ENCODE results near the gene MAK. TPM values are rescaled to one million over a fixed set of nuclear protein-coding genes. Genes with fewer than 3 reads are reported as not detected.
A peak's percentile ranks its signal among the peaks of the same experiment; 100 is the strongest.
"Not testable (repeated sequence)": the region's sequence is repeated elsewhere in the genome, so short reads cannot be mapped to it uniquely, and the experiment has no call there.

The MAK gene
- total and polyA plus RNA-seq, 2 of the 13 experiments (the other 11 are each of a cell fraction or from before 2014, with no cell fraction given): 0.04 TPM; not detected in 1

GRCh38 chr6:10720960-10721849, 117.1 kb downstream of the MAK start (continued):
- TF ChIP-seq, protein P1, sequence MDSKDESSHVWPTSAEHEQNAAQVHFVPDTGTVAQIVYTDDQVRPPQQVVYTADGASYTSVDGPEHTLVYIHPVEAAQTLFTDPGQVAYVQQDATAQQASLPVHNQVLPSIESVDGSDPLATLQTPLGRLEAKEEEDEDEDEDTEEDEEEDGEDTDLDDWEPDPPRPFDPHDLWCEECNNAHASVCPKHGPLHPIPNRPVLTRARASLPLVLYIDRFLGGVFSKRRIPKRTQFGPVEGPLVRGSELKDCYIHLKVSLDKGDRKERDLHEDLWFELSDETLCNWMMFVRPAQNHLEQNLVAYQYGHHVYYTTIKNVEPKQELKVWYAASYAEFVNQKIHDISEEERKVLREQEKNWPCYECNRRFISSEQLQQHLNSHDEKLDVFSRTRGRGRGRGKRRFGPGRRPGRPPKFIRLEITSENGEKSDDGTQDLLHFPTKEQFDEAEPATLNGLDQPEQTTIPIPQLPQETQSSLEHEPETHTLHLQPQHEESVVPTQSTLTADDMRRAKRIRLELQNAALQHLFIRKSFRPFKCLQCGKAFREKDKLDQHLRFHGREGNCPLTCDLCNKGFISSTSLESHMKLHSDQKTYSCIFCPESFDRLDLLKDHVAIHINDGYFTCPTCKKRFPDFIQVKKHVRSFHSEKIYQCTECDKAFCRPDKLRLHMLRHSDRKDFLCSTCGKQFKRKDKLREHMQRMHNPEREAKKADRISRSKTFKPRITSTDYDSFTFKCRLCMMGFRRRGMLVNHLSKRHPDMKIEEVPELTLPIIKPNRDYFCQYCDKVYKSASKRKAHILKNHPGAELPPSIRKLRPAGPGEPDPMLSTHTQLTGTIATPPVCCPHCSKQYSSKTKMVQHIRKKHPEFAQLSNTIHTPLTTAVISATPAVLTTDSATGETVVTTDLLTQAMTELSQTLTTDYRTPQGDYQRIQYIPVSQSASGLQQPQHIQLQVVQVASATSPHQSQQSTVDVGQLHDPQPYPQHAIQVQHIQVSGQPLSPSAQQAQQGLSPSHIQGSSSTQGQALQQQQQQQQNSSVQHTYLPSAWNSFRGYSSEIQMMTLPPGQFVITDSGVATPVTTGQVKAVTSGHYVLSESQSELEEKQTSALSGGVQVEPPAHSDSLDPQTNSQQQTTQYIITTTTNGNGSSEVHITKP (CRISPR knock-in tag; IDR thresholded peaks at IDR 0.05; ENCODE audit: low read depth): peak; percentile 46
- TF ChIP-seq SNAPC5 (CRISPR knock-in tag; IDR thresholded peaks at IDR 0.05; ENCODE audit: borderline replicate concordance) (0 out of 2 replicates have a peak, but pooled peaks have one; percentile 57), ZNF772 (CRISPR knock-in tag; IDR thresholded peaks at IDR 0.05) (peak; percentile 46; the same call in 1 of the 2 replicates), ESRRA (CRISPR knock-in tag; IDR thresholded peaks at IDR 0.05; ENCODE audit: low read depth) (peak; percentile 56; the same call in 1 of the 2 replicates), ATF7 (CRISPR knock-in tag; IDR thresholded peaks at IDR 0.05) (peak; percentile 45; the same call in 1 of the 2 replicates), SIX4 (CRISPR knock-in tag; IDR thresholded peaks at IDR 0.05) (peak; percentile 9; the same call in 1 of the 2 replicates), KLF12 (CRISPR knock-in tag; IDR thresholded peaks at IDR 0.05; ENCODE audit: borderline replicate concordance) (peak; percentile 31), NR2F6 (CRISPR knock-in tag; IDR thresholded peaks at IDR 0.05) (0 out of 2 replicates have a peak, but pooled peaks have one; percentile 40), ZBTB34 (CRISPR knock-in tag; IDR thresholded peaks at IDR 0.05) (peak; percentile 34), ZNF263 (CRISPR knock-in tag; IDR thresholded peaks at IDR 0.05) (peak; percentile 8; the same call in 1 of the 2 replicates), POLR2AphosphoS5 (IDR thresholded peaks at IDR 0.05; ENCODE audit: low read depth, low read length) (peak; percentile 90), FOXJ3 (CRISPR knock-in tag; IDR thresholded peaks at IDR 0.05; ENCODE audit: borderline replicate concordance) (peak; percentile 69; the same call in 1 of the 2 replicates), TGIF2 (CRISPR knock-in tag; IDR thresholded peaks at IDR 0.05) (0 out of 2 replicates have a peak, but pooled peaks have one; percentile 17), MXD4 (CRISPR knock-in tag; IDR thresholded peaks at IDR 0.05) (peak; percentile 30; the same call in 1 of the 2 replicates), GFI1 (CRISPR knock-in tag; IDR thresholded peaks at IDR 0.05; ENCODE audit: borderline replicate concordance) (peak; percentile 56; the same call in 1 of the 2 replicates), GTF3A (CRISPR knock-in tag; conservative IDR thresholded peaks at IDR 0.05) (0 out of 2 replicates have a peak, but pooled peaks have one; percentile 24)
- TF ChIP-seq ATF7, NR2F6 (IDR thresholded peaks at IDR 0.05): not testable (repeated sequence)
- TF ChIP-seq, protein P2, sequence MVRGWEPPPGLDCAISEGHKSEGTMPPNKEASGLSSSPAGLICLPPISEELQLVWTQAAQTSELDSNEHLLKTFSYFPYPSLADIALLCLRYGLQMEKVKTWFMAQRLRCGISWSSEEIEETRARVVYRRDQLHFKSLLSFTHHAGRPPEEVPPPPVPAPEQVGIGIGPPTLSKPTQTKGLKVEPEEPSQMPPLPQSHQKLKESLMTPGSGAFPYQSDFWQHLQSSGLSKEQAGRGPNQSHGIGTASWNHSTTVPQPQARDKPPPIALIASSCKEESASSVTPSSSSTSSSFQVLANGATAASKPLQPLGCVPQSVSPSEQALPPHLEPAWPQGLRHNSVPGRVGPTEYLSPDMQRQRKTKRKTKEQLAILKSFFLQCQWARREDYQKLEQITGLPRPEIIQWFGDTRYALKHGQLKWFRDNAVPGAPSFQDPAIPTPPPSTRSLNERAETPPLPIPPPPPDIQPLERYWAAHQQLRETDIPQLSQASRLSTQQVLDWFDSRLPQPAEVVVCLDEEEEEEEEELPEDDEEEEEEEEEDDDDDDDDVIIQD (CRISPR knock-in tag; IDR thresholded peaks at IDR 0.05; ENCODE audit: low read depth): peak; percentile 90
- TF ChIP-seq, protein P3, sequence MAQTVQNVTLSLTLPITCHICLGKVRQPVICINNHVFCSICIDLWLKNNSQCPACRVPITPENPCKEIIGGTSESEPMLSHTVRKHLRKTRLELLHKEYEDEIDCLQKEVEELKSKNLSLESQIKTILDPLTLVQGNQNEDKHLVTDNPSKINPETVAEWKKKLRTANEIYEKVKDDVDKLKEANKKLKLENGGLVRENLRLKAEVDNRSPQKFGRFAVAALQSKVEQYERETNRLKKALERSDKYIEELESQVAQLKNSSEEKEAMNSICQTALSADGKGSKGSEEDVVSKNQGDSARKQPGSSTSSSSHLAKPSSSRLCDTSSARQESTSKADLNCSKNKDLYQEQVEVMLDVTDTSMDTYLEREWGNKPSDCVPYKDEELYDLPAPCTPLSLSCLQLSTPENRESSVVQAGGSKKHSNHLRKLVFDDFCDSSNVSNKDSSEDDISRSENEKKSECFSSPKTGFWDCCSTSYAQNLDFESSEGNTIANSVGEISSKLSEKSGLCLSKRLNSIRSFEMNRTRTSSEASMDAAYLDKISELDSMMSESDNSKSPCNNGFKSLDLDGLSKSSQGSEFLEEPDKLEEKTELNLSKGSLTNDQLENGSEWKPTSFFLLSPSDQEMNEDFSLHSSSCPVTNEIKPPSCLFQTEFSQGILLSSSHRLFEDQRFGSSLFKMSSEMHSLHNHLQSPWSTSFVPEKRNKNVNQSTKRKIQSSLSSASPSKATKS (CRISPR knock-in tag; IDR thresholded peaks at IDR 0.05): peak; percentile 39; the same call in 1 of the 2 replicates
